Uterus (tissue), 2 donors: ENCODE measurements around the gene RPN1.

Experiments
- POLR2A ChIP-seq, 2 donors: fragments of 450-650 bp; IDR thresholded peaks; one replicate each; pipeline ENCODE4 v1.6.1; 2016; ENCODE audit warnings: antibody characterized with exemption in 2 of 2, mild to moderate bottlenecking in 1 of 2, moderate library complexity in 1 of 2
- TF ChIP-seq, protein P1 (sequence below), 4 experiments: fragments of 200-600 bp in 2 of 4; fragments of 450-650 bp in 2 of 4; sonication (generic) in 2 of 4; IDR thresholded peaks; one replicate each; pipeline ENCODE4 v1.5.1; 2016 to 2019; ENCODE audit warnings: antibody characterized with exemption in 4 of 4, mild to moderate bottlenecking in 2 of 4, moderate library complexity in 1 of 4

DNA sequence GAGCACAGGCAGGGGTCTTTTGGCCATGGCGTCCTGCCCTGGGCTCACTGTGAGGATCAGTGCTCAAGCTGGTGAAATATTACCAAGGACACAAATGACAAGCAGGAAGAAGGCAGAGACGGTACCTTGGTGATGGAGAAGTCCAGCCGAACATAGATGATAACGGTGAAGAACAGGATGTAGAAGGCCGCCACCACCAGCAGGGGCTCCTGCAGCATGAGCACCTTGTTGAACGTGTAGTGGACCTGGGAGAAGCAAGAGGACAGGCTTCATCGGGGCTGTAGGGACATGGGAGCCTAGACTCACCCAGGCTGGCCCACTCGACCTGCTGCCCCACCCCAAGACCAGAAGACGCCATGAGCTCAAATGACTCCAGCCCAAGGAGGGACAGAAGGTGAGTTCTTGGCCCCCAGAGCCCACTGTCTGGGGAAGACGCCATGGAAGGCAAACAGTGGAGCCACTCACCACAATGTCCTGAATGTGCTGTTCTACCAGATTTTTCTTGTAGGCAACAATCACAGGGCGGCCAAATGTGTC, 25.1 kb downstream of the RPN1 start:
- TF ChIP-seq, protein P1, sequence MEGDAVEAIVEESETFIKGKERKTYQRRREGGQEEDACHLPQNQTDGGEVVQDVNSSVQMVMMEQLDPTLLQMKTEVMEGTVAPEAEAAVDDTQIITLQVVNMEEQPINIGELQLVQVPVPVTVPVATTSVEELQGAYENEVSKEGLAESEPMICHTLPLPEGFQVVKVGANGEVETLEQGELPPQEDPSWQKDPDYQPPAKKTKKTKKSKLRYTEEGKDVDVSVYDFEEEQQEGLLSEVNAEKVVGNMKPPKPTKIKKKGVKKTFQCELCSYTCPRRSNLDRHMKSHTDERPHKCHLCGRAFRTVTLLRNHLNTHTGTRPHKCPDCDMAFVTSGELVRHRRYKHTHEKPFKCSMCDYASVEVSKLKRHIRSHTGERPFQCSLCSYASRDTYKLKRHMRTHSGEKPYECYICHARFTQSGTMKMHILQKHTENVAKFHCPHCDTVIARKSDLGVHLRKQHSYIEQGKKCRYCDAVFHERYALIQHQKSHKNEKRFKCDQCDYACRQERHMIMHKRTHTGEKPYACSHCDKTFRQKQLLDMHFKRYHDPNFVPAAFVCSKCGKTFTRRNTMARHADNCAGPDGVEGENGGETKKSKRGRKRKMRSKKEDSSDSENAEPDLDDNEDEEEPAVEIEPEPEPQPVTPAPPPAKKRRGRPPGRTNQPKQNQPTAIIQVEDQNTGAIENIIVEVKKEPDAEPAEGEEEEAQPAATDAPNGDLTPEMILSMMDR (IDR thresholded peaks at IDR 0.05) = no peak
- no peak for TF ChIP-seq POLR2A (IDR thresholded peaks at IDR 0.05)
